Eye (tissue), 1 donor: Measurements from ENCODE around the gene MAL.
A peak's percentile ranks its signal among the peaks of the same experiment; 100 is the strongest.

Source experiments
- DNase-seq: peaks from one replicate; pipeline ENCODE4 v3.0.0-alpha.2; 2015

Gene MAL

DNA sequence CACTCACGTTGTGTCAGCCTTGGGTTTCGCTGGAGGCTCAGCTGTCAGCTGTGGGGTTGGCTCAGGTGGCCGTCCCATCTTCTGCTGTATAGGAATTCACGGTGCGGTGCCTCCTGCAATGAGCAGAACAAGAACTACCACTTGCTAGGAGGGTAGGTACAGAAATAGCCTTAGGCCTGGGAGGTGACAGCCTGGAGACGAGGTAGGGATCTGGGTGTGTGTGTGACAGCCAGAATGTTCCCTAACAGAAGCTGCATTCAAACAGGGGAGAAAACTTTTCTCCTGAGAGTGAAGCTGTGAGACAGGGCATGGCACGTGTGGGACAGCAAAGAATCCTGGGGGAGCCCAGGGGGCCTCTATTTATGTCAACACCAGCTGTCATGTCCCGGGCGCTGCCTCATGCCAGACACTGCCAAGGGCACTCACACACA, 8.4 kb upstream of the MAL start:
- DNase-seq: no peak

- no peak for DNase-seq
These were observed 7.7 kb upstream of the MAL start for GRCh38 chr2:95017836-95018235.

- no peak for DNase-seq
These were observed 7.2 kb upstream of the MAL start for GRCh38 chr2:95018301-95018700.

GRCh38 chr2:95018861-95019550, 6.5 kb upstream of the MAL start:
- no peak for DNase-seq

DNA sequence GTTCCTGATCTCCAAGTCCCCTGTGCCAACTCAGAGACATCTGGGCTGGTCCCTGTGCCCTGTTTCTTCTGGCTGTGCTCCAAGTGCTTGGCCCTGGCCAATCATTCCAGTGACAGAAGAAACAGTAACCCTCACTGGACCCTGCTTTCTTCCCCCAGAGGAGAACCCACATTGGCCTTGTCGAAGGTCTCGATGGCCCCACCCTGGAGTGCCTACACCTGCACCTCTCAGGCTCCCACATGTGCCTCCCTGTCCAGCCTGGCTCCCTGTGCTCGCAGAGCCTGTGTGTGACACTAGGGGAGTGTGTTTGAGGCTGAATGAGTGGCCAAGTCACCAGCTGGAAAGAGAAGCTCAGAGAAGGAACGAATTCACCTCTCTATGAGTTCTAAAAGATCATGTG, 5.9 kb upstream of the MAL start:
- no peak for DNase-seq

GRCh38 chr2:95020275-95021022, 5.1 kb upstream of the MAL start:
- no peak for DNase-seq

DNA sequence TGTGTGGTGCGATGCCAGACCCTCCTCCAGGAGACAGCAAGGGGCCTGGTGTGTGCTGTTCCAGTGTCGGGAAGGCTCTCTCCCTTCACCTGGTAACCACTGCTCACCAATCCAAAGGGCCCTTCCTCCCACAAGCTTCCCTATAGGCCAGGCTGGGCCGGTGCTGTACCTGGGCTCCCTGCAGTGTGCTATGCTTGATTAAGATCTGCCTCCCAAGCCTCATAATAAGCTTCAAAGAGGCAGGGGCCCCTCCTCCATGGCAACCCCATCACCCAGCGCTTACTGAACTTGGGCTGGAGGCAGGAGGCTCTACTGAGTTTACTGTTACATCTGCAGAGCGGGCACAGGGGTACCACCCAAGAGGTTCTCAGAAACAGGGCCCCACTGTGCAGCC, 4.5 kb upstream of the MAL start:
- no peak for DNase-seq

GRCh38 chr2:95021847-95022246, 3.7 kb upstream of the MAL start:
- no peak for DNase-seq

GRCh38 chr2:95022309-95023221, 2.9 kb upstream of the MAL start:
- peak; percentile 93 for DNase-seq

- DNase-seq: no peak
These were observed 2.3 kb upstream of the MAL start for GRCh38 chr2:95023222-95023597.

DNA sequence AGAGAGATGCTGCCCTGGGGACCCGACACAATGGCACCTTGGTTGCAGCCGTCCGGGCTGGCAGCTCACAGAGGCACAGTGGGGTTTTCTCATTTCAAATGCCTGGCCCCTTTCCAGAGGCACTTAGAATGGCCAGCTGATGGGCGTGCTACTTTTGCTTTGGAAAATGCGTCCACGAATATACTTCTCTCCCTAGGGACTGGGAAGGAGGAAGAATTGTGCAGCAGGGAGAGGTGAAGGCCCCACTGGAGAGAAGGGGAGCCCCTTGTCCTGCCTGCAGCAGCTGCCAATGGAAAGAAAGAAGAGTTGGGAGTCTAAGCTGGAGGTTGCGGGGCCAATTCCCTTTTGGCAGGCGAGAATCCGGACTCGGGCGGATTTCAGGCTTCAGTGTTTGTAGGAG, 1.1 kb upstream of the MAL start:
- DNase-seq: no peak

- peak; percentile 49 for DNase-seq
These were observed 525 bp upstream of the MAL start for GRCh38 chr2:95024960-95025405.

- DNase-seq: peak; percentile 50
These were observed 1.2 kb downstream of the MAL start for GRCh38 chr2:95026471-95027368.

GRCh38 chr2:95027369-95027720, 1.8 kb downstream of the MAL start:
- DNase-seq: no peak

GRCh38 chr2:95029898-95030341, 4.4 kb downstream of the MAL start:
- DNase-seq: no peak

DNA sequence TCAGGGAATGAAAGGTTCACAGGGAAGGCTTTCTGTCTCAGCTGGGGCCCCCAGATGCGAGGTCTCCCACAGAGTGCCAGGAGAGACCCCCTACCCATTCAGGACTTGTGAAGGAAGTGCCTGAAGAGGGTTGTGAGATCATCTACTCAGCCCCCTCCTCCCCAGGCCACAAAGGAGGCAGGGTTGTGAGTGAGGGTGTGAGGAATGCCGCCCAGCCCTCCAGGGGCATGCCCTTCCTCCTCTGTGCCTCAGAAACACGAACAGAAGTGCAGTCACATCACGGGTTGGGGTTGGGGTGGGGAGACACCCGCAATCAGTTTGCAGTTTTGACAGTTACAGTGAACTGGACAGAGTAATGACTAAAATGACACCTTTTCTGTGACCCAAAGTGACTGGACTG, 5.0 kb downstream of the MAL start:
- DNase-seq: no peak

DNA sequence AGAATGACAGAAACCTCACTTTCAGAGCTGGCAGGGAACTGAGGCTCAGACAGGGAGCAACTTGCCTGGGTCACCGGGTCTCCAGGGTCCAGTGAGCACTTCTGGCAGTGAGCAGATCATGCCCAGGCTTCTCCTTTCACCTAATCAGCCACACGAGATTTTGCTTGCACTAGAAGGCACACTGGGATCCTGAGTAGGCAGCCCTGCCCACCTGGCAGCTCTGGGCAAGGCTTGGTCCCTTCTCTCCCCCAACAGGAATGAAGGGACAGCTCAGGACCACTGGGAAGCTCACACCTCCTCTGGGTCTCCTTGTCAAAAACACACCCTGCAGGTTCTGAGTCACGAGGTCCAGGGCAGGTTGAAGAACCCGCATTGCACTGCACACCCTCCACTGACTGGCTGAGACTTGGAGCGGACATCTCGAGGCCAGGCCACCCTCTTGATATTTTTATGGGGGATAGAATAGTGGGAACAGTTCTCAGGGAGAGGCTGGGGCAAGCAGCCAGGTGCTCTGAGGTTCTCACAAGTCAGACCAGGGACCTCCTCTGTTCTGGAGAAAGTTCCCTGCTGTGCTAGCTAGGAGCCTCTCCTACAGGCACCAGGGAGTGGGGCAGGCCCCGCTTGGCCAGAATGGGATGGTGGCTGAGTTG, 5.7 kb downstream of the MAL start:
- DNase-seq: no peak

GRCh38 chr2:95031726-95032116, 6.2 kb downstream of the MAL start:
- no peak for DNase-seq

DNA sequence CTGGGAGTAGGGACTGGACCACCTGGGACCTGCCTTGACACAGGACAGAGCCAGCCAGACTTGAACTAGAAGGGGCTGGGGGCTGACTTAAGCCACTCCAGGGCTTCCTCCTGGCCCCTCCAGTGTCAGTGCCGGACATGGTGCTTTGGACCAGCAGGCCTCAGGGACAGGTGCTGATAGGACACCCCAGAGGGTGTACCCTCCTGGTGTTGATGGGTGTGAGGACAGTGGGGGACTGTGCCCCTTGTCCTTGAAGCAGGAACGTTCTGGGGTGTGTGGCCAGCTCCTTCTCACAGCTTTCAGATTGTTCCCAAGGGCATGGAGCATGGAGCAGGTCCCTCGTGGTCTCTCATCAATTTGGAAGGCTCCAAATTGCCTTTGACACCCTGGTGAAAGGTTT, 6.8 kb downstream of the MAL start:
- DNase-seq: no peak

DNA sequence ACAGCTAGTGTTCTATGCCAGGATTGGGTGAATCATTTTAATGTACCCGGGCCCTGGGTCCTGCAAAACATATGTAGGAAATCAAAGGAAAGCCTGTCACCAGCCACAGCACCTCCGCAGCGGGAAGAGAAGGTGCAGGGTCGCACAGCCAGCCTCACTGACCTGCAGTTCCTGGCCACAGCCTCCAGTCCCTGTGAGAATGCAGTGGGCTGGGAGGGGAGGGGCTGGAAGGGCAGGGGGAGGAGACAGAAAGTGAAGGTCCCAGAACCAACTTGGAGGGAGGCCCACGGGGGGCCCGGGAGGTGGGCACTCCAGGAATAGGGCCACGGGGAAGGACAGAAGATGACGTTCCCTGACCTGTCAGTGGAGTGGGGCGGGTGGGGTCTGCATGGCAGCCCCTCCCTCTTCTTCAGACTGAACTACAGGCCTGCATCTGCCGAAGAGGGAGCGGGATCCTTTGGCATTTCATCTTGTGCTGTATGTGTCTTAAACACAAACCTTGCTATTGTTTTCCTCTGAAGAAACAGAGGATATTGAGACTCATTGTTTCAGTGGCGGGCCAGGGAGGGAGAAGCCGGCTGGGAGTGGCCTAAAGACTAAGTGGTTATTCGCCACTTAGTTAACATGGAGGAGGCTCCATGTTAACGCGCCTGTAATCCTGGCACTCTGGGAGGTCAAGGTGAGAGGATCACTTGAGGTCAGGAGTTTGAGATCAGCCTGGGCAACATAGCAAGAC, 7.5 kb downstream of the MAL start:
- DNase-seq: no peak

GRCh38 chr2:95034221-95034620, 8.7 kb downstream of the MAL start:
- no peak for DNase-seq
